HG03378 (cell line): ENCODE data around the gene COPS3.
"Not testable (repeated sequence)": the region's sequence is repeated elsewhere in the genome, so short reads cannot be mapped to it uniquely, and the experiment has no call there.

ENCODE experiments used
- ATAC-seq: cut with Tn5 transposase; IDR thresholded peaks from one replicate; pipeline ENCODE4 v1.9.1; 2021; ENCODE audit warnings: mild to moderate bottlenecking, moderate library complexity; ENCODE audit not compliant: unreplicated experiment

COPS3 gene

GRCh38 chr17:17303010-17303846 is 22.2 kb upstream of the COPS3 start, which contains the start of gene NT5M:
TSS of gene NT5M (plus strand) at chr17:17303373. CDS start at chr17:17303551, 178 bp downstream.
- no peak for ATAC-seq

- ATAC-seq: not testable (repeated sequence)
Observed at GRCh38 chr17:17301659-17302058, 20.6 kb upstream of the COPS3 start.

- ATAC-seq: no peak
Observed at GRCh38 chr17:17300624-17301568, 19.9 kb upstream of the COPS3 start.

DNA sequence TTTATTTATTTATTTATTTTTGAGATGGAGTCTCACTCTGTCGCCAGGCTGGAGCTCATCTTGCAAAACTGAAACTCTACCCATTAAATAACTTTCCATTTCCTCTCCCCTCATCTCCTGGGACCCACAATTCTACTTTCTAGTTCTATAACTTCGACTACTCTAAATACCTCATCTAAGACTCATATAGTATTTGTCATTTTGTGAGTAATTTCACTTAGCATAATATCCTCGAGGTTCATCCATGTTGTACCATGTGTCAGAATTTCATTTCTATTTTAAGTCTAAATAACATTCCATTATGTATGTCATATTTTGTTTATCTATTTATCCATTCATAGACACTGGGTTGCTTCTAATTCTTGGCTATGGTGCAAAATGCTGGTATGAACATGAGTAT is 17.1 kb upstream of the COPS3 start:
- no peak for ATAC-seq

DNA sequence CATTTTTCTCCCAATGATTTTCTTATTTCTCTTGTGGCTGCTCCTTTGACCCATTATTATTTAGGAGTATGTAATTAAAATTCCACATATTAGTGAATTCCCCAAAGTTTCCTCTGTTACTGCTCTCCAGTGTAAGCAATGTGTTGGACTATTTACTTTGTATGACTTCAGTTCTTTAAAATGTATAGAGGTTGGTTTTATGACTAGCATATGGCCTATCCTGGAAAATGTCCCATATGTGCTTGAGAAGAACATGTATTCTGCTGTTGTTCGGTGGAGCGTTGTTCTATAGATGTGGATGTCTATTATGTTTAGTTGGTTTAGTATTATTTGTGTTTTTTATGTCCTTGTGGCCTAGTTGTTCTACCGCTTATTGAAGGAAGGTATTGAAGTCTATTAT is 16.2 kb upstream of the COPS3 start:
- ATAC-seq: no peak

GRCh38 chr17:17295141-17295540 is 14.1 kb upstream of the COPS3 start:
- no peak for ATAC-seq

DNA sequence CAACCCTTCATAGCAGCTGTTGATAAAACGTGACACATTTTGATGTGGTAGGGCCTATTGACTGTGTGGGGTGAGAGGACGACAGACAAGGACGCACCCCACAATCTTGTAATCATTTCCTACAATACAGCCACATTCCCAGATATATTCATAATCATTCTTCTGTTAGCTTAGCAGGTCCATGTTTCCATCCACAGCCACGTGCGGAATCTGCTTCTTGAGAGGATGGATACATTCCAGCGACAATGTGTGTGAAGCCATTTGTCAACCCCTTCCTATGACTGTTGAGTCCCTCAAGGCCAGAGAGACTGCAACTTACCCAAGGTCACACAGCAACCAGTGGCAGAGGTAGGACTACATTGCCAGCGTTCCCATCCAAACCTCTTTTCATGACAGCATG is 8.7 kb upstream of the COPS3 start:
- no peak for ATAC-seq

- ATAC-seq: no peak
Observed at GRCh38 chr17:17289086-17289485, 8.0 kb upstream of the COPS3 start.

- no peak for ATAC-seq
Observed at GRCh38 chr17:17285951-17286350, 4.9 kb upstream of the COPS3 start.

DNA sequence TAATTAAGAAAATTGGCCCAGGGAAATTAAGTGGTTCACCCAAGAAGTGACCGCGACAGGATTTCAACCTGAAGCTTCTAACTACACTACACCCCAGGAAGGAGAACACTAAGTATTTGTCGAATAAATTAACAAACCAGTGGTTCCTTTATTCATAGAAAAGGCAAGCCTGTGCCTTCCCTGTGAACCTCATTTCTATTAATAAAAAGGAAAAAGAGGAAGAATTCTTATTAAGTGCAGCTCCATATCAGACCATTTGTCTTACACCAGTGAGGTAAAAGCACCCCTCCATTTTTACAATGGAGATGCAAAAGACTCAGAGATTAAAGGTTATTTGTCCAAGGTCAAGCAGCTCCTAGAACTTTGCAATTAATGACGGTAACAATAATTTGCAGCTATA is 1.7 kb downstream of the COPS3 start:
- ATAC-seq: no peak

DNA sequence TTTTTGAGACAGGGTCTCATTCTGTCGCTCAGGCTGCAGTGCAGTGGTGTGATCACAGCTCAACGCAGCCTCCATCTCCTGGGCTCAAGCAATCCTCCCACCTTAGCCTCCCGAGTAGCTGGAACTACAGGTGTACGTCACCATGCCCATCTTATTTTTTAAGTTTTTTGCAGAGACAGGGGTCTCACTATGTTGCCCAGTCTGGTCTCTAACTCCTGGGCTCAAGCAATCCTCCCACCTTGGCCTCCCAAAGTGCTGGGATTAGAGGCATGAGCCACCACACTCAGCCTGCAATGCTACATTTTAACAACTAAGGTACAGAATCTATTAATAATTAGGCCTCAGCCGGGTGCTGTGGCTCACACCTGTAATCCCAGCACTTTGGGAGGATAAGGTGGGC is 3.6 kb downstream of the COPS3 start:
- not testable (repeated sequence) for ATAC-seq

DNA sequence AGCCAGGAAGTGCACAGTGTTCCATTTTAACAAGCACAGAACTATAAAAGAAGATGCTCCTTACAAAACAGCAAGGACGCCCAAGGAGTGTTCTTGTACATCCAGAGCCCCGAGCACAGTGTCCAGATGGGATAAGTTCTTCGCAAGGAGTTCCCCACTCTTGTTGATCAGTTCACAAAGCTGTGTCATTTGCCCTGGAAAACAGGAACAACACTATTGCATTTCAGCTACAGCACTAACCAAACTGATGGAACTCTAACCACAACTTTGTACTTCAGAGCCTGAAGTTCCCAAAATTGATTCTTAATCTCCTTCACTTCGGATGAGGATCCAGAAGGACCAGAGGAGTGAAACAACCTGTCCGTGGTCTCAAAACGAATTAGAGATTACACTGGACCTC is 5.1 kb downstream of the COPS3 start:
- ATAC-seq: no peak

GRCh38 chr17:17269926-17270773 is 10.9 kb downstream of the COPS3 start:
- no peak for ATAC-seq

DNA sequence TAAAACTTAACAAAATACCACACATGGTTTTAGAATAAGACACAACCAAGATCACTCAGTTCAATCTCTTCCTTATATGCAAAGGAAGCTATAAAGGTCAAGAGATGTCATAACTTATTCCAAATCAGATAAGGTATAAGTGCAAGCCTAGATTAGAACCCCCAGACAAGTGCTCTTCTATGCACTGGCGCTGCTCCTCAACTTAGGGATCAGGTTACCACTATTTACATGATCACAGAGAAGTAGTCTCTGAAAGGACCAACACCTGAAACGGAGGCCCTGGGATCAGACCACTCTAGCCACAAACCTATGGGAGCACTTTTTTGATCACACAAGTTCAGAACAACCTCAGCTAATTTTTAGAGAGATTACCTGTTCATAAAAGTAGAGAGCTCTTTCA is 16.6 kb downstream of the COPS3 start:
- ATAC-seq: no peak

GRCh38 chr17:17258998-17259397 is 22.0 kb downstream of the COPS3 start:
- no peak for ATAC-seq

DNA sequence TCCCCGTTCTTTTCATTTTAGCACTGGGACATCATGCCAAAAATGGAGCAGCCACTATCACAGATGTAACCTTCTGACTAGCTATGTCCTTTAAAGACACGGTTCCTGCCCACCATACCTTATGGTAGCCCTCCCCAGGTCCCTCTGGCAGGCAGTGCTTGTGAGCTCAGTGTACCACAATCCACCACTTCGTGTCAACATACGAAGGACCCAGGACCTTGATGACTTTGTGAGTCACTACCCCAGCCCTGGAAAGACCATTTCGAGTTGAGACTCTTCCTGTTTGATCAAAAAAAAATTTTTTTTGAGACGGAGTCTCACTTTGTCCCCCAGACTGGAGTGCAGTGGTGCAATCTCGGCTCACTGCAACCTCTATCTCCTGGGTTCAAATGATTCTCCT is 23.0 kb downstream of the COPS3 start:
- ATAC-seq: no peak

- ATAC-seq: no peak
Observed at GRCh38 chr17:17256316-17256715, 24.7 kb downstream of the COPS3 start.

- not testable (repeated sequence) for ATAC-seq
Observed at GRCh38 chr17:17255689-17256088, 25.4 kb downstream of the COPS3 start.

DNA sequence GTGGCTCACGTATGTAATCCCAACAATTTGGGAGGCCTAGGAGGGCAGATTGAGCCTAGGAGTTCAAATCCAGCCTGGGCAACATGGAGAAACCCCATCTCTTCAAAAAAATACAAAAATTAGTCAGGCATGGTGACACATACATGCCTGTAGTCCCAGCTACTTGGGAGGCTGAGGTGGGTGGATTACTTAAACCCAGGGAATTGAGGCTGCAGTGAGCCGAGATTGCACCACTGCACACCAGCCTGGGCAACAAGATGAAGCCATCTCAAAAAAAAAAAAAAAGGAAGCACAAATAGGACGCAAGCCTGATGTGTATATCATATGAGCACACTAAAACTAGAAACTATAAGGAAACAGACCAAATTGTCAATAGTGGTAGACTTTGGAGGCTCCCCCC is 27.0 kb downstream of the COPS3 start:
- no peak for ATAC-seq

DNA sequence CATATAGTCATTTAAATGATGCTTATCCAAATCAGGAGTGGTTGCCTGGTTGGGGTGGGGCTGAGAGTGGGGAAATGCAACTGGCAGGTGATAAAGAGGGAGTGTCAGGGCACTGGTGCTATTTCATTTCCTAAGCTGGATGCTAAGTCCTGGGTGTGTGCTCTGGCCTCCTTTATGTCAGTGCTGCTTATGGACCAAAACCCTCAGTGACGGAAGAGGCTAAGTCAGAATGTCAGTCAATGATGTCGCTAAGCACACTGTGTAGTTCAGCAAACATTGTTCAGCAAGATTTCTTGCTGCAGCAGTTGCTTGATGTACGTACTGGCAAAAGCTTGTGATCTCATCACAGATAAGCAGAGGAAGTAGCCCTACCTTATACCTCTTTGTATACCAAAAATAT is 27.6 kb downstream of the COPS3 start:
- no peak for ATAC-seq

GRCh38 chr17:17252149-17252661 is 28.8 kb downstream of the COPS3 start:
- ATAC-seq: no peak
